ENCODE data around the gene CEP57. TPM values are rescaled to one million over a fixed set of nuclear protein-coding genes. Genes with fewer than 3 reads are reported as not detected.

CEP57 gene
- total and polyA plus RNA-seq, 2 donors (not counting 1 experiment from before 2014, with no cell fraction given), result 30.6 to 55.8 TPM

DNA sequence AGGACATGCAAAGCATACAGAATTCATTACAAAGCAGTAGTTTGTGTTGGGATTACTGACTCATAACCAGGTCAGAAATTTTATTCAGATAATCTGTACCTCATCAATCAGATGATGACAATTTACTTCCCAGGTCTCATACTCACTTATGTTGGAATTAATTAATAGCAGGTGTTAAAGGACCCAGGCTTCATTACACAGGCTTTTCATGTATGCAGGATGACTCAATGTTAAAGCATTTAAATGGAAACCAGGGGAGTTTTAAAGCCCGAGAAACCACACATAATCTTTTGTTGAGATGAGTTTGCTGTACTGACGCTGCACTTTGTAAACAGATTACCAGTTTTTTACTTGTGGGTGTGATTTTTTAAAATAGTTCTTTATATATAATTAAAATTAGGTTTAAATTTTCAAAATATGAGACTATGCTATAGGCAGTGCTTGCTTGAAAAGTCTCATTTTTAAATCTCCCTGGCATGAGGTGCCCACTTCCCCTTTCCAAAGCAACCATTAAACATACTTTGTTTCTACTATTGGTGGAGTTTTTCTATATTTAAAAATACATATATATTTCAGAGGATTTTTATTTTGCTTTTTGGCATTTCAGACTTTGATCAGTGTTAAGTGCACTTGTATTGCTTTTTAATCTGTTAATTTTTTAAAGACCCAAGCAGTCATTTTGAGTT, 41.0 kb downstream of the CEP57 start:
- Histone ChIP-seq H3K27ac (ENCODE audit: insufficient read depth, low read length) (peak overlapping the region; percentile 63), H2AFZ (ENCODE audit: low read length) (no peak overlapping the region), H3K9me3 (ENCODE audit: control insufficient read depth, insufficient read depth, low read depth, low read length) (no peaks in the 10 kb centered on the region), H3K4me2 (ENCODE audit: extremely low read depth, insufficient read depth, low read length) (no peak overlapping the region), H3K79me2 (ENCODE audit: control insufficient read depth, insufficient read depth, low read length) (no peaks in the 10 kb centered on the region), H3K9ac (ENCODE audit: insufficient read depth, low read length) (no peak overlapping the region), H3K4me1 (ENCODE audit: control insufficient read depth, extremely low read depth, insufficient read depth, low read length) (peaks cover 24% of the 10 kb centered on the region), H3K36me3 (ENCODE audit: control insufficient read depth, insufficient read depth, low read length) (peaks cover 4% of the 10 kb centered on the region), H3K27me3 (ENCODE audit: control insufficient read depth, insufficient read depth, low read length) (no peaks in the 10 kb centered on the region), H4K20me1 (ENCODE audit: control insufficient read depth, extremely low read depth, insufficient read depth, low read length) (no peaks in the 10 kb centered on the region), H3K4me3 (replicated peaks in 1 of 4; ENCODE audit: control extremely low read depth in 1 of 4, insufficient read depth in 1 of 4, low read depth in 3 of 4, low read length in 4 of 4) (no peak overlapping the region)
- DNase-seq (ENCODE audit: low read depth in 2 of 2), result peak; percentile 78 to 97
- no peak for TF ChIP-seq EZH2 (IDR thresholded peaks at IDR 0.05; ENCODE audit: low read length, missing control alignments)

DNA sequence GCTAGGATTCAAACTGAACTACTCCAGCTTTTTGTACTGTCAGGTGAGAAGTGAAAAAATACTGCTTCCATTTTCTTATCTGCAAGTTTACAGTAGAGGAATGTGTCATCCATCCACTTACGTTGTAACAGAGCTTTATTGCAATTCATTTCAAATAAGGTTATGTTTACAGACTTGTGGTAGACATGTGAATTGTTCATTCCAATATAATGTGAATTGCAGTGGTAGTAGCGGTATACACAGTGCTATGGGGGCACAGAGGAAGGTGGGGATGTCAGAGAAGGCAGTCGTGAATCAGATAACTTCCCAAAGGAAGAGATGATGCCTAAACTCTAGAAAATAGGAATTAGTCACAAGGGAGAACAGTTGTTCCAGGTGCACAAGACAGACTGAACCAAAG, 42.5 kb downstream of the CEP57 start:
- Histone ChIP-seq H3K9ac (ENCODE audit: insufficient read depth, low read length) (no peak overlapping the region), H2AFZ (ENCODE audit: low read length) (no peak overlapping the region), H3K27me3 (ENCODE audit: control insufficient read depth, insufficient read depth, low read length) (no peaks in the 10 kb centered on the region), H3K4me3 (replicated peaks in 1 of 4; ENCODE audit: control extremely low read depth in 1 of 4, insufficient read depth in 1 of 4, low read depth in 3 of 4, low read length in 4 of 4) (no peak overlapping the region), H3K36me3 (ENCODE audit: control insufficient read depth, insufficient read depth, low read length) (peaks cover 4% of the 10 kb centered on the region), H3K27ac (ENCODE audit: insufficient read depth, low read length) (peak overlapping the region; percentile 63), H3K4me1 (ENCODE audit: control insufficient read depth, extremely low read depth, insufficient read depth, low read length) (peaks cover 25% of the 10 kb centered on the region), H3K9me3 (ENCODE audit: control insufficient read depth, insufficient read depth, low read depth, low read length) (no peaks in the 10 kb centered on the region), H3K79me2 (ENCODE audit: control insufficient read depth, insufficient read depth, low read length) (no peaks in the 10 kb centered on the region), H3K4me2 (ENCODE audit: extremely low read depth, insufficient read depth, low read length) (no peak overlapping the region), H4K20me1 (ENCODE audit: control insufficient read depth, extremely low read depth, insufficient read depth, low read length) (no peaks in the 10 kb centered on the region)
- TF ChIP-seq CTCF (conservative IDR thresholded peaks at IDR 0.05 in 1 of 2, IDR thresholded peaks at IDR 0.05 in 1 of 2; ENCODE audit: low read depth in 1 of 2, low read length in 2 of 2), result no peak
- no peak for TF ChIP-seq EZH2 (IDR thresholded peaks at IDR 0.05; ENCODE audit: low read length, missing control alignments)
- peak; percentile 83 to 88 for DNase-seq (ENCODE audit: low read depth in 2 of 2)

DNA sequence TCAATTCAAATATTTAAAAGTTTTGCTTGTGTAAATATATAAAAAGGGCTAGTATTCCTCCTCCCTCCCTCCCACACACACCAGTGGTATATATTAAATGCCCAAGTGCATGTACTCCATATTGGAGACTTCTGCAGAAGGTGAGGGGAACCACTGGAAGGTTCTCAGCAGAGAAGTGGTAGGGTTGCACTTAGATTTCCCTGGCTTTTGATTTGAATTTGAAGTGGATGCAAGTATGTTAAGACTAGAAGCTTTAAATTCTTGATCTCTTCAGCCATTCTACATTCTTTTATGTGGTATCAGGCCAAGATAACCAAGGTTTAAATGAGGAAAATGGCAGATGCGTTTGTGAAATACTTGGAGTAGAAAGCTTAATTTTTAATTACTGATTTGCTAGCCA, 43.1 kb downstream of the CEP57 start:
- Histone ChIP-seq H3K9me3 (ENCODE audit: control insufficient read depth, insufficient read depth, low read depth, low read length) (no peaks in the 10 kb centered on the region), H3K27me3 (ENCODE audit: control insufficient read depth, insufficient read depth, low read length) (no peaks in the 10 kb centered on the region), H2AFZ (ENCODE audit: low read length) (no peak overlapping the region), H3K36me3 (ENCODE audit: control insufficient read depth, insufficient read depth, low read length) (peaks cover 4% of the 10 kb centered on the region), H3K4me1 (ENCODE audit: control insufficient read depth, extremely low read depth, insufficient read depth, low read length) (peaks cover 25% of the 10 kb centered on the region), H4K20me1 (ENCODE audit: control insufficient read depth, extremely low read depth, insufficient read depth, low read length) (no peaks in the 10 kb centered on the region), H3K27ac (ENCODE audit: insufficient read depth, low read length) (no peak overlapping the region), H3K9ac (ENCODE audit: insufficient read depth, low read length) (no peak overlapping the region), H3K4me2 (ENCODE audit: extremely low read depth, insufficient read depth, low read length) (no peak overlapping the region), H3K79me2 (ENCODE audit: control insufficient read depth, insufficient read depth, low read length) (no peaks in the 10 kb centered on the region), H3K4me3 (replicated peaks in 1 of 4; ENCODE audit: control extremely low read depth in 1 of 4, insufficient read depth in 1 of 4, low read depth in 3 of 4, low read length in 4 of 4) (no peak overlapping the region)
- no peak for TF ChIP-seq CTCF (conservative IDR thresholded peaks at IDR 0.05 in 1 of 2, IDR thresholded peaks at IDR 0.05 in 1 of 2; ENCODE audit: low read depth in 1 of 2, low read length in 2 of 2)
- TF ChIP-seq EZH2 (IDR thresholded peaks at IDR 0.05; ENCODE audit: low read length, missing control alignments), result no peak
- DNase-seq (ENCODE audit: low read depth in 2 of 2), result no peak

Data from fibroblast of lung (primary cell).